NCI-H2081 treated with DMSO at 0.1 percent for 48 hours (cell line): ENCODE results near the gene C10orf105.

Source experiments
- DNase-seq: peaks from one replicate; lab custom pipeline; 2025; lab: John Stamatoyannopoulos, UW

Gene C10orf105, protein sequence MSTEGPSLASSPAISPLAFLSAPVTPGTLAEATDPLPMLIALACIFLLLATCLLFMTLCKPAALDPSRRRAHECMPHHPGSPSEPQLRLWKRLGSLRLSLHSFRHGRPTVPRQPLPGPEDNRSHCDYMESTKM

DNA sequence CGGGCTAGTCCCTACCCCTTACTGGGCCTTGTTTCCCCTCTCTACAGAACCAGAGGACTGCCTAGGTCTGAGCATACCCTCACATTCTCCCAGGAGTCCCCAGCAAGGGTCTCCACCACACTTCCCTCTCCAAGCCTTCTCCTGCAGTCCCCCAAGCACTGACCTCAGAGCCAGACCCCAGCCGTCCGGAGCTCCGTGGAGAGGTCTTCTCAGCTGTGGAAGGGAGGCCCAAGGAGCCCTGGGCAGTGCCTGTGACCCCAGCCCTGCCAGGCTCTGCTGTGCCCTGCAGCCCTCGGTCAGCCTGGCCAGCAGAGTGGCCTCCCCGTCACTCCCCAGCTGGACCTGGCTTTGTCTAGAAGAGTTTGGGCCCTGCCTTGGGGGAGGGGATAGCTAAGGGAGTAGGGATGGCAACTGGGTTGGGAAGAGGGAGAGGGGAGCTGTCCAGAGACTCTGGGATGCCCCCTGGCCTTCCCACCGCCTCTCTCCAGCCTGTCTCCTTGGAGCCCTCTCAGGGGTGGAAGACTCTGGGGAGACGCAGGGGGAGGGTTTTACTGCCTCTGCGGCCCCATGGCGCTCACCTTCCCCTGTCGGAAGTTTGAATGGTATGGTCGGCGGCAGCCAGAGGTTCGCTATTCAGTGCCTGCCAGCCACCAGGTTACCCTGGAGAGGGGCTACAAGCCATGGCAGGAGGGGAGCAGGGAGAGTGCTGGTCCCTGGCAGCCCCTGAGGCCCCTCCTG lies at the start of gene C10orf105:
Gene C10orf105, minus strand, starts transcription at position 315 of the 738 bp plus-strand sequence. CDS start 3,441 bp downstream, outside the sequence.
- DNase-seq = no peak

DNA sequence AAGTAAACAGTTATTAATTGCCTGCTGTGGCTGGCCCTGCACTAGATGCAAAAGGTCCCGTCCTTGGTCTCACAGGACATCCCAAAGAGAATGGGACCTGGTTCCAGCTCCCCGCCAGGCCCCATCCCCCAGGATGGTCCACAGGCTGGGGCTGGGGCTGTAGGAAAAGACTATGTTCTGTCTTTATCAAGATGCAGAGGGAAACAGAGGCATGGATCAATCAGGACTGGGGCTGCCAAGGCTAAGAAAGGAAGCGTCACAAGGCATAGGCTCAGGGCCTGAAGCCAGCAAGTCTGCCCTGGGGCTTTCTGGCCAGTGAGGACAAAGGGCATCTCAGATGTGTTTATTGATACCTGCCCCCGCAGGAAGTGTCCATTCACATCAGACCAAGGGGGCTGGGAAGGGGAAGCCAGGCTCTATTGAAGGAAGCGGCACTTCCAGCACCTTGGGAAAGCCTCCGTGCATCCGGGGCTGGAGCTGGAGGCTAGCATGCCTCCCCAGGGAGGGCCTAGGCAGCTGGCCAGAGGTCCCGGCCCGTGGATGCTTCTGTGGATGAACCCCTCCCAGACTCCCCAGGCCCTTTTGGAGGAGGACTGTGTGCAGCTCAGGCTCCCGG lies 48.0 kb upstream of the C10orf105 start:
- DNase-seq = no peak

DNA sequence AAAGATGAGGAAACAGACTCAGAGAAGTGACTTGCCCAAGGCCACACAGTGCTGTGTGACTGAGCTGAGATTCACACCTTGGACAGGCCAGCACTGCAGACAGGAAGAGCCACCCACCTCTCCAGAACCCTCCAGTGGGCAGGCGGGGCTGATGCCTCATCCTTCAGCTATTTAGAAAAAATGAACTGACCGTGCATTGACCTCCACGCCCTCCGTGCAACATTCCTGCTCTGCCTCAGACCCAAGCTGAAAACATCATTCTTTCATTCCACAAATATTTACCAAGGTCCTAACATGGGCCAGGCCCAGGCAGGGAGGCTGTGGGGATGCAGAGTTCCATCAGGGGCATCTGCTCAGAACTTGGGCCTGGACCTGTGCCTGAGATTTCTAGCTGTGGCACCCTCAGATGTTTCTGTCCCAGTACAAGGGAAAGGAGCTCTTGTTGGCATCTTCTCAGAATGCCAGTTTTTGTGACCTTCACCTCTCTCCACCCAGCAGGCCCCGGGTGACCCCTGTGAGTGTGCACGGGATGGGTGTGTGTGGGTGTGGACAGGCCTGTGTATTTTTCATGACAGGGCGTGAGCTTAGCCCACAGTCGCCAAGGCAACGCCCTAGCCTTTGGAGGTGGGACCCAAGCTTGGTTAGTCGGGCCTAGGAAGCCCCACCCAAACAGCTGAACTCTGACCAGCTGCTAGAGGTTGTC lies 47.3 kb upstream of the C10orf105 start:
- no peak for DNase-seq

DNA sequence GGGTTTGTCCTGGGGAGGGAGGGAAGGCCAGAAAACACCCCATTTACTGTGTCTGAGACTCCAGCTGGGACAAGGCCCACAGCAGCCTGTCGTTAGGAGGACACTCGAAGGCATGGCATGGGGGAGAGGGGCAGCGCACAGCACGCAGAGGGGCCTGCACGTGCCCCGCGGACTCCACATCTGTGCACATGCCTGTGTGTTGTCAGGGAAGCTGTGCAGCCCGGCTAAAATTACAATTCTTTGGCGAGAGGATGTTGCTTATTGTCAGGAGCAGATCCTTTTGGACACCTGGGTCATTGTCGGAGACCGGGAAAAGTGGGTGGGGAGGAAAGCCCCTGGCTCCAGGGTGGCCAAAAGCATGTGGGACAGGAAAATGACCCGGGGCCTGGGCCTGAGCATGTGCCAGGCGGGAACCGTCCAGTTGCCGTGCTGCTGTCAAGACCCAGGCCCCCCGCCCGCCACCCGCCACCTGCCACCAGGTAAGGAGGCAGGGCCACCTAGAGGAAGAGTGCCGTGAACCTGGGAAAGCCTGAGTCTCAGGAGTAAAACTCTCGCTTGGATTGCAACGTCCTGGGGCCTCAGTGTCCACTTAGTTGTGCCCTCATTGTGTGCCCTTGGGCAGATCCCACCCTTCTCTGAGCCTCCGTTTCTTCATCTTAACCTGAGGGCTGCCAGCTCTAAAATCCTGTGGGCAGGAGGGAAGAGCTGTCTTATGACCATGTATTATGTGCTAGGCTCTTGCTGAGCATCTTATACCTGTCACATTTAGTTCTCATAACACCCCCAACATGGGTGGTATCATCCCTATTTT lies 46.5 kb upstream of the C10orf105 start:
- DNase-seq = no peak

DNA sequence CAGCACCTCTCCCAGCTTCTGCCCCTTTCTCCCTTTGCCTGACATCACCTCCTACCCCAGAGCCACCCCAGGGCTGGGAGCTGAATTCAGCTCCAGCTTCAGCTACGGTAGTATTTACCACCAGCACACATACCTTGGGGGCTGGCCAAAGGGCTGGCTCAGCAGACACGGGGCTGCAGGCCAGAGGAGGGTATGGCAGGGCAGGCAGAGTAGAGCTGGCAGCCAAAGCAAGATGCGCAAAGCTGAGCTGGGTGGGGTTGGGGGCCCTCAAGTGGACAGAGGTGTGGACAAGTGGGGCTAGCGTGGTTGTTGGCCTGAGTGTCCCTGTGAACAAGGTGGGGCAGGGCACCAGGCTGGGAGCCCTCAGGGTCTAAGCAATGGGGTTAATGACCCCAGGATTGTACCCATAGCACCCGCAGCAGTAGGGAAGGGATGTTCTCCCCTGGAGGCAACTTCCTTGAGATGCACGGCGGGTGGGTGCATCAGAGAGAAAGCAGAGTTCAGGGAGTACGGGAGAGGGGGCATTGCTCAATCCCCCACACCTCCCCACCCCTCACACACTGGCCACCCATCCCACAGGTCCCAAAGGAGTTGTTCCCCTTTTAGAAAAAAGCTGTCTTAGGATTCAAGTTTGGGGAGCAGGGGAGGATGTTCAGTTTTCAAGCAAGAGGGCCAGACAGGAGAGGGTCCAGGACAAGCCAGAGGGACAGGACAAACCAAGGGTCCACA lies 45.8 kb upstream of the C10orf105 start:
- DNase-seq = no peak

DNA sequence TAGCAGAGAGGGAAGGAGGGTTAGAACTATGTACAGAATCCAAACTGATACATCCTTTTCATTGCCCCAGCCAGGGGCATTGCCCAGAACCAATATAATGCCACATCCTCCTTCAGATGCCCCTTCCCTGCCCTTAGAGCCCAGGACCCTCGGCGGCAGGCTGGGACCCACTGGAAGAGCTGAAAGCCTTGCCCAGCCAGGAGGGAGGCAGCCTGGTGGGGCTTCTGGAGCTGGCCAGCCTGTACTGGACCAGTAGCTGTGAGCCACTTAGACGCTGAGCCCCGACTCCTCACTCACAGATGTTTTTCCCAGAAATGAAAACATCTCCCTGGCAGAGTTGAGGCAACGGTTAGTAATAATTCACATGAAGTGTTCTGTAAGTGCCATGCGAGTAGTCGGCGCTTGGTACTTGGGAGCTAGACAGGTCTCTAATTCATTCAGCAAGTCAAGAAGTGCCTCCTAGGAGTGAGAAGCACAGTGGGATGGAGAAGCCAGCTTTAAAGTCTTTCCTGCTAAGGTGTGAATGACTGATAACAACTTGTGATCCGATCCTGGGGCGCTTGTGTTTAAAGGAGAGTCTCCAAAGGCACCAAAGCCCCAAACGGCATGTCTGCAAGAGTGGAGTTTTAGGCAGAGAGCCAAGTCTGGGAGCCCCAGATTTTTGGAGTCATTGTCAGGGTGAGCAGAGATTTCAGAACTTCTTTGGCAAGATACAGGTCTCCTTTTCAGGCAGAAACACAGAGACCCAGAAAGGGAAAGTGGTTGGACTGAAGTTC lies 44.0 kb upstream of the C10orf105 start:
- DNase-seq = no peak

DNA sequence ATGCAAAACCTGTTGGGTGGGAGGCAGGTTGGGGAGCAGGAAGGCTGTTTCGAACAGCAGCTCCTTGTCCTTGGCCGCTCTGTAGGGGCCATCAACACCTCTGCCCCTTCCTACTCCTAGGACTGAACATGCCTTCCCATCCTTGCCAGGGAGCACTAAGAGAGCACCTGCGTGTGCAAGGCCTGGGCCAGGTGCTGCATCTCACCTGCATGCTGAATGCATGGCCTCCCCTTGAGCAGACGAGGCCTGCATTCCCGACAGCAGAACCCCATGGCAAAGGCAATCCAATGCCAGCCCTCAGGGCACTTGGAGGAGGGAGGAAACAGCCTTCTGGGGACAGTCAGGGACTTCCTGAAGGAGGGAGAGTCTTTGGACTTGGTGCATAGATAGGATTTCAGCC lies 42.7 kb upstream of the C10orf105 start:
- DNase-seq = no peak

DNA sequence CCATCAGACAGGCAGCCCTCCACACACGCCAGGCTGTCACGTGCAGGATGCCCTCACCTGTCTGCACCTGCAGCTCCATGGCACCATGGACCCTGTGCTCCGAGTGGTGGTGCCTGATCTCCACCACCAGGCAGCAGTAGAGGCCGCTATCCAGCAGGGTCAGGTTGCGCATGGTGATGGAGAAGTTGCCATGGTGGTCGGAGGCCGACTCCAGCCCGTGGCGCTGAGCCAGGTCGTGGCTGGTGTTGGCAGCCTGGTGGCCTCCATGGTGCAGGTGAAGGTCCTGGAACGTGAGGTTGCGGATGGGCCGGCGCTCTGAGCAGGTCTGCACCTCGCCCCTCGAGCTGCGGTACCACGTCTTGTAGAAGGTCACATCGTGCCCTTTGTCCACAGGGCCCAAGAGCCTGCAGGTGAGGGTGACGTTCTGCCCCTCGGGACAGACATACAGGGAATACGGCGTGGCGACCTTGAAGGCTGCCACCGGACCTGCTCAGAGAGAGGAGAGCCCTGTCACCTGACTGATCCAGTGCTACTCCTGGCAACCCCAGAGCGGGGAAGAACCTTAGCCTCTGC lies 42.0 kb upstream of the C10orf105 start:
- no peak for DNase-seq

DNA sequence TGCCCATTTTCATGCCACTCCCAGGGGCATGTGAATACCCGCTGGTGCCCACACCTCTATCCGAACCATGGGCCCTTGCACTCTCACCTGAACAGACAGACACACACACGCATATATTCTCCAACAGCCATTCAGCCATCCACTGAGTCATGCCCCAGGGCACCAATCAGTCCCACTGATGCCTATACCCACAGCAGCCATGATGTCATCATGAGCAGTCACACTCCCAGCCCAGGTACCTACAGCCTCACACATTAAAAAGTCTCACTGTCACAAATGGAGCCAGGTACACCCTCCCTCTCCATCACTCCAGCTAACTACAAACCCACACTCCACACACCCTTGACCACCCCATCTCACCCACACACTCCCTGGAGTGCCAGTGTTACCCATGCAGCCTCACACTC lies 41.5 kb upstream of the C10orf105 start:
- DNase-seq = no peak

DNA sequence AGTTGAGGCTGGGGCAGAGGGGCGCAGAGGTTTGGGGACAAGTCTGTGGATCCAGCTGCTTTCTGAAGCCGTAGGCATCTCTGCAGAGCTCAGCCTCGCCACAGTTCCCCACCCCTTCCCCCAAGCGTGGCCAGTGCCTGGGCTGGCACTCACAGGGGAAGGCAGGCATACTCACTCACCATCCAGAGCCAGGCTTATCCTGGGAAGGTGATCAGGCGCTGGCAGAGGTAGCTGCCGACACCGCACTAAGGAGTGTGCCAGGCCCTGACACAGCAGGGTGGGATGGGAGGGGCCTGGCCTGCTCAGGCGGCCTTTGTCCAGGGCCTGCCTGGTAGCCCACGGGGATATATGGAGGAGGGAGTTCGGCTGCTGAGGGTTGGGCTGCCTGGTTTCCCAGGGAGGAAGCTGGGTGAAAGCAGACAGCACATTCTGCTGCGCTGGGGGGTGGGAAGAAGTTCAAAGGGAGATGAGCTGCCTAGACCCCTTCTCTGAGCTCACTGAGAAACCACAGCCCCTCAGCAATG lies 37.9 kb upstream of the C10orf105 start:
- DNase-seq = no peak

DNA sequence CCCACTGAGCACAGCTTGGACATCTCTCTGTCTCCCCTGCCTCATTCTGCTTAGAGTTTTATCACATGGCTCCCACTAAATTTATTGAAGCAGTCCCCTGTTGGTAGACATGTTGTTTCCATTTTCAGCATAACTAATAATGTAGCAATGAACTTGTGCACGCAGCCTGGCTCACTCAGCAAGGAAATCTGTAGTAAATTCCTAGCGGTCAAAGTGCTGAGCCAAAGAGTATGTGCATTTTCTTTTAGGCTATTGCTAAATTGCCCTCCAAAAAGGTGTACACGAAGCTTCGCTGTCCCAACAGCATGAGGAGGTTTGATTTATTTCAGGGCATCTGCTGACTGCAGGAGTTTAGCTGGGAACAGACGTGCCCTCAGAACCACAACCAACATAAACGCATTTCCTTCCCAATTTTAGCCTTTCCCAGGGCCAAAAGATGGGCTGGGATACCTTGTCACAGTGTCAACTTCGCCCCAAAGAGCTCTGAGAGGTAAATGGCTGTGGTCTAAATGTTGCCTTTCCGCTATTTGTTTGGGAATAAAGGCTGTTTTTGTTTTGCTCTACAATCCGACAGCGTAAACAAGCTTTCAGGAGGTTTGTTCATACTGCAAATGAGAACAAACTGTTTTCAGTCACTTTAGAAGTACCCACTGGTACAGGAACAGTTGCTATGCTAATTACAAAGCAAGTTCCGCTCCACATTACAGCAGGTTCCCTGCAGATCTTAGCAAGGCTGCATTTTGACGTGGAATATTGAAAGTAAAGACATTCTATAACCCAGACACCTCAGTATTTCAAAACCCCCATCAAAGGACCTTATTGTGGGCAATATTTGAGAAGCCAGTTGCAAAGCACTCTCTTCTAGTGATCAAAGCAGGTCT lies 37.0 kb upstream of the C10orf105 start:
- DNase-seq = no peak

DNA sequence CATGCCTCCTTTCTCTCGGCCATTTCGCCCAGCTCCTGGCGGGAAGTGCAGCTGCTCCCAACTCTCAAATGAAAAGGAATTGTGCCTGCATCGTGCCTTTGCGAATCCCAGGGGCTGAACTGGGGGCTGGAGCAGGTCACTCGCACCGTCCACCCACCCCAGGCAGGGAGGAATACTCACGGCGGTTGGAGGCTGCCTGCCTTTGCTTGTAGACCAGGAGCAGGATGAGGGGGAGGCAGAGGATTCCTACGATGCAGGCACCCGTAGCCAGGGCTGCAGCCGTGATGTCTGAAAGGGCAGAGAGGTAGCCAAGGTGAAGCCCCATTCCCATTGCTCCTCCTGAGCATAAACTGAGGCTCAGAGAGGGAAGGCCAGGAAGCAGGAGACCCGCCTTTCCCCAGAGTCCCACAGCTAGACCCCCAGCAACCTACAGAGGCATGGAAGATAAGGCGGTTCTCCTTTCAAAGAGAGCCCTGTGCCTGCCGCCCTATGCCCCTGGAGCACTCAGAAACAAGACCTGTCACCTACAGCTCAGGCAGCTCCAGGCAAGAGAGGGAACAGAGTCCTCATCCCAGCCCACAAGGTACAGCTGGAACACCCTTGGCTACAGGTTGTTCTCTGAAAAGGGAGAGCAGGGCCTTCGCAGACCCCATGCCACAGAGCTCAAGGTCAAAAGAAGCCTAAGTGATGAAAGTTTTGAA lies 35.8 kb upstream of the C10orf105 start:
- DNase-seq = no peak

DNA sequence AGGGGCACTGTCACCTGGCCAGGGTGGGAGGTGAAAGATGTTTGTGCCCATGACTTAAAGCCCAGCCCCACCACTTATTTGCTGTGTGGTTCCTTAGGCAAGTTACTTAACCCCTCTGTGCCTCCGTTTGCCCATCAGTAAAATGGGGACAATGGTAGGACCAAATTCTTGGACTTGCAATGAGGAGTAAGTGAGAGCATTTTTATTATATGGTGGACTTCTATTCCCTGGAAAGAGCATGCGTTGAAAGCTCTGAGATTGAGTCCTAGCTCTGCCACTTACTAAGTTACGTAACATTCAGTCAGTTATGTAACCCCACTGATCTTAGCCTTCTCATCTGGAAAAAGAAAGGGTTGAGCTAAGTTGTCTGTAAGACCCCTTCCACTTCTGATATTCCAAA lies 35.0 kb upstream of the C10orf105 start:
- DNase-seq = no peak

DNA sequence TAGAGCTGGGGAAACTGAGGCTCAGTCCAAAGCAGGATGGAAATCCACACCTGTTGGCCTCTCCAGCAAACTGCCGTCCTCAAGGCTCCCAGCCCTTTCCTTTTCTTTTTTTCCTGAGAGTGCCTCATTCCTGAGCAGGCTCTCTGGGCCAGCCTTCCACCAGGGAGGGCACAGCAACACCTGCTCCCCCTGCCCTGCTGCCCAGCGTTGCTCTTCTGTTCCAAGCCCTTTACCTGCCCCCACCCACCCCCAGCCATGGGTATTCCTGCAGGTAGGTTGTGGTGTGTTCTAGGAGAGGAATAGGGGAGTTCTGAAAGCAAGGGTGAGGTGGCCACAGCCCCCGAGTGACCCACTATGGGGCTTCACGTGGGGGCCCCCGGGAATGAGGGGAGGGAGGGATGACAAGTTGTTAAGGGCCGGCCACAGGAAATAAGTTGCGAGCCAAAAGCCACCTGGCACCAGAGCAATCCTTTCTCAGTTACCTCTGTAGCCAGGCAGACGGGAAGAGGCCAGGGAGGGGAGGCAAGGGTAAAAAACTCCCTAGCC lies 34.5 kb upstream of the C10orf105 start:
- DNase-seq = no peak

DNA sequence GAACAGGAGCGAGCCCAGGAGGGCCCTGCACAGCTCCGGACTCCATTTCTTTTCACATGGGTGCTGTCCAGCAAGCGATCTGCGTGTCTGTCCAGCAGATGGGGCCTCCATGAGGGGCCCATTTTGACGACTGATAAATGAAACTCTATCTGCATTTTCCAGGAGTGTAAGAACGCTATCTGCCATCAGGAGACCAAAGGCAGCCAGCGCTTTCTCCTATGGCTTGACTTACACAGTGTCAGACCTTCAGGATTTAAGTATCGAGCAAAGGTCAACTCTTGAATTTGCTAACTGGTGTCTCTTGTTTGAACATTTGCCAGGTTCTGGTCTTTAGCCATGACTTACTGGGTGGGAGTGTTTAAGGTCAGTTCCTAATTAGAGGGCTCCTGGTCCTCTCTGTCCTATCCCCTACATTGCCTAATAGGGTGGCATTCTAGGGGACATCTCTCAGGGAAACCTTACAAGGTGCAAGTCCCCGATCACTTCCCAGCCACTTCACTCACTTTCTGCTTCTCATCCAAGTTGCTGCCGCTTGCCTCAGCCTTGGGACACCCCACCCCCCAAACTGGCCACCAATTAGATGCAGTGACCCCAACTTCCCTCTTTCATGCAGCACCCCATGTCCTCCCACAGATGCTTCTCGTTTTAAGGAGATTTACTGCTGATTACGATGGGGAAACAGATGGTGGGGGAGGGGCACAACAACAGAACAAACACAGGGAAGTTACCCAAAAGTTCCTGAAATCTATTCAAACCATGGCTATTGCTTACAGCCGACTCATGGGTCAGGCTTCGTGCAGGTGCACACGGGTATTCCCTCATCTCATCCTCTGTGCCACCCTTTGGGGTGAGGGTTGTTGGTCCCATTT lies 33.7 kb upstream of the C10orf105 start:
- no peak for DNase-seq

DNA sequence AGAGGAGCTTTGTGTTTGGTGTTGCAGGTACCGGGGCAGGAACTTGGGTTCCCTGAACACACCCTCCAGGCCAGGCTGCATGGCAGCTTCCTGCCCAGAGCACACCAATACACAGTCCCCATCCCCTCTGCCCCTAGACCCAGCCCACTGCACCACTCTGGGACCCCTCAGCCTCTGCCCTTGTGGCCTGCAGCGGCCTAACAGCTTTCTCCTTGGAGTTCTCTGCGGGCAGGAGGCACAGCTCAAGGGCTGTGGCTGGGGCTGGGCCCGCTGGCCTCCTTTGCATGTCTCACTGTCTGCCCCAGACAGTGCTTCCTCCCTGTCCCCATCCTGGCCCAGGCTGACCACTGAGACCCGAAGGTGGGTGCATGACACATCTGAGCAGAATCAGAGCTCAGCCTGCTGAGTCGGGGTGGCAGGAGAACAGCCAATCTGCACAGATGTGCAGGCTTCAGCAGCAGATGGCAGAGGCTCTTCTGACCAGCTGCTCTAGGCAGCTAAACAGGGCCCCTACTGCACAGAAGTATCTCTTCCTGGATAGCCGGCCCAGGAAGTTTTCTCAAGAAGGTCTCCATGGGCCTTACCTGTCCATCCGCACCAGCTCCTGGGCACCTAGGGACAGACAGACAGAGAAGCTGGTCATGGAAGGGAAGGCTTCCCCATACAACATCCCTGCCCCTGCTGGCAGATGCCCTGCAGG lies 33.0 kb upstream of the C10orf105 start:
- DNase-seq = no peak
